GM21381 (cell line): ENCODE data around the gene MAP1B.
"Not testable (repeated sequence)": the region's sequence is repeated elsewhere in the genome, so short reads cannot be mapped to it uniquely, and the experiment has no call there.

Source experiments
- ATAC-seq: cut with Tn5 transposase; IDR thresholded peaks from one replicate; pipeline ENCODE4 v1.9.1; 2021; ENCODE audit warnings: mild to moderate bottlenecking, moderate library complexity; ENCODE audit not compliant: unreplicated experiment

Gene MAP1B

DNA sequence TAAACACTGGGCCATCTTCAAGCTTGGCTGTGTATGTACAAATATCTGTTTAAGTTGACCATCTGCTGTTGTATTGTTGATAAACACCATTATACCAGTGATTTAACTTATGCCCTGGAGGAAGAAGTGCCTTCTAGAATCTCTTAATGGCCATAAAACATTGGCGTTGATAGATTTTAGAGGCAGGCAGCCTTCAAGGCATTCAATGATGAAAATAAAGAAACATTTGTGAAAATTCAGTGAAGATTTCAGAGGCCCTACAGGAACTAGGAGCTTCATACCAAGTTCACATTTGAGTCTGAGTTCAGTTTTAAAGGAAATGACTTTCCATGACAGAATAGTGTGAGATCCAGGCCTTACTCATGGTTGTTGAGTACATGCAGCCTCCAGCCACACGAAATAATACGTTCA is 52.2 kb downstream of the MAP1B start:
- no peak for ATAC-seq

DNA sequence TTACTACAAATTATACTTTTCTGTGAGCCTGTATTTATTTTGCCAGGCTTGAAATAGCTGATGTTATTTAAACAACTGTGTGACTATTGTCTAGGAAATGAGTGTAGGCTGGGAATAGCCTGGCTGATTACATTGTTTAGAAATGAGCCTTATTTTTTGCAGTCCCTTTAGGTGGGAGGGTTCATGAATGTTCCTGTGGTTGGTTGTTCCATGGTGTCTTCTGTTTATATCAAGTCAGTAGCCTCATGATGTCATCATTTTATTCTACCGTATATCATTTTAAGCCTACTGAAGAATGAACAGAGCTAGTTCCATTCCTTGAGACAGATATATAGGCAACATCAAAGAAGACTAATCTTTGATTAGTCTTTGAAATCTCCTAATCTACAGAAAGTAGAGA is 53.1 kb downstream of the MAP1B start:
- ATAC-seq: no peak

DNA sequence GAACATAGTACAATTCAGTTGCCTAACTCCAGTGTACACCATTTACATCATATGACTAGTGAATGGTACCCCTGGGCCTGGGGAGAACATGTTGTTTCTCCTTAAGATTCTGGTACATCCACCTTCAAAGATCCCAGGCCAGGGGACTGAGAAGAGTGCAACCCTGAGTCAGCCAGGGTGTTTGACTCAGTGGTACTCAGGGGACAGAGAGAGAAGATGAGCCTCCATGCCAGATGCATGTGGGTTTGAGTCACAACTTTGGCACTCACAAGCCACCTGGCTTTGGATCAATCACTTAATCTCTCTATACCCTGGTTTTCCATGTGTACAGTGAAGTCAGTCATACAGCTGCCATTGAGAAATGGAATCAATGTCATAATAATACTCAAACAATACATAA is 53.7 kb downstream of the MAP1B start:
- ATAC-seq: no peak

DNA sequence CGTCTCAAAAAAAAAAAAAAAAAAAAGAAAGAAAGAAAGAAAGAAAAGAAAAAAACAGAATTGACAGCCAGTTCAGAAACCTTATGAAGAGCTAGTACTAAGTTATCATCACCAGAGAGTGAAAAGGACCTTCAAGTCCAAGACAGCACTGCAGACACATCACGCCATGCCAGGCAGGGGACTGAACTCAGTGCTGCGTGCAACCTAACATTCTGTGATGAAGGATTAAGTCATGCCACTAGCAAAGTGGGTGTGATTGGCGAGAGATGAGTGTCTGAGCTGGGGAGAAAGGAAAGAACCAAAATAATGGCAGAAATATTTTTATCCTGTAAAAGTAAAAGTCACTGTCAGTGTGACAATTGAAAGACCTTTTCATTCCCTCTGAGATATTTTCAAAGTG is 54.7 kb downstream of the MAP1B start:
- ATAC-seq: no peak

DNA sequence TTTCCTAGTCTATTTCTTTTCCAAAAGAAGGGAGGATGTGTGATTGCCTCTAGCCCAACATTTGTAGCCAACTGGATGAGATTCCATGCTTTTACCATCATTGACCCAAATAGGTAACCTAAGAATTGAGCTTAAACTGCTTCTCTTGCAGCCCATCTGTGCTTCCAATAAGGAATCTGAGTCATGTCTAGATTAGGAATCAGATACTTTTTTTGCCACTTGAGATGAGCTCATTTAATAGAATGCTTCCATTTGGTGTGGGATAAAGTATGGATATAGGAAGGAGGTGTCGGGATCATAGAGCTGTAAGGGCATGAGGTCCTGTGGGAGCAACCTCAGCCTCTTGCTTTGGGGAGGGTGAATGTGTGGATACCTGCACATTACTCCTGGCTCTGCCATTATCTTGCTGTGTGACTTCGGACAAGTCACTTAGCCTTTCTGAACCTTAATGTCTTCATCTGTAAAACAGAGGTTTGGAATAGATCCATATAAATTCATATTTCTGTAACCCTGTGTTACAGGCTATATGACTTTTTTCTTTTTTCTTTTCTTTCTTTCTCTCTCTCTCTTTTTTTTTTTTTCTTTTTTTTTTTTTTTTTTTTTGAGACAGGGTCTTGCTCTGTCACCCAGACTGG is 56.2 kb downstream of the MAP1B start:
- no peak for ATAC-seq

DNA sequence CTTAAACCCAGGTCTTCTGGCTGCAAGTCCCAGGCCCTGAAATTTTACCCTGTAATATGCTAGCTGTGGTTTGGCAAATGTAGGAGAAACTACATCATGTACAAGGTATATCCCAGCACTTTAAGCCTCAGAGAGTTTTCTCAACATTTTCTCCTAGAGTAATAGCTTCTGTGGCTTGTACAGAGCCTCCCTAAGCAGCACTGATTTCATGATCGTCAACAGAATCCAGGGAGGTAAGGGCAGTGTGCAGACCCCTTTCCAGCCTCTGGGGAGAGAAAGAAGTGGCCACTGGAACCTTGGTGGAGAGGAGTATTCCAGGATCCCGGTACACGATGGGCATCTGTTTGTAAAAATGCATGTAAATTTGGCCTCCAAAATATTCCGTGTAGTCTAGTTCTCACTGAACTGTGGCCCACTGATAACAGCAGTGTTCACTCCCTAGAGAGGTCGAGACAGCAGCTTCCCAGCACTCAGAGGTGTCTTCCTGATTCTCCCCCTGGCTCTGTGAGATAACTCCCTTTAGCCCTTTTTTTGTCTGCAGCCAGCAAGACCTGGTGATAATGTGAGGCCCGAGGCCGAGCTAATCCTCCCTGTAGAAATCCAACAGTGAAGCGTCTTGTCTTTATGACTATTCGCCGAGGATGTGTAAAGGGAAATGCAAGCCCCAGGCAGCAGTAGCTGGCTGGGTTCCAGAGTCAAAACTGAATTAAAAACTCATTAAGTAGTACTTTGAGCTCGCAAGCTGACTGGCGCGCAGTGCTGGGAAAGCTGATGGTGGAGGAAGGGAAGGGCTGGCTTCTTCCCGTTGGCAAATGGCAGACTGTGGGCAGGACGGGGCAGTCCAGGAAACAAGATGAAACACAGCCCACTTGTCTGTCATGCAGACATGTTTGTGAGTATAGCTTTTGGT is 59.0 kb downstream of the MAP1B start:
- no peak for ATAC-seq

DNA sequence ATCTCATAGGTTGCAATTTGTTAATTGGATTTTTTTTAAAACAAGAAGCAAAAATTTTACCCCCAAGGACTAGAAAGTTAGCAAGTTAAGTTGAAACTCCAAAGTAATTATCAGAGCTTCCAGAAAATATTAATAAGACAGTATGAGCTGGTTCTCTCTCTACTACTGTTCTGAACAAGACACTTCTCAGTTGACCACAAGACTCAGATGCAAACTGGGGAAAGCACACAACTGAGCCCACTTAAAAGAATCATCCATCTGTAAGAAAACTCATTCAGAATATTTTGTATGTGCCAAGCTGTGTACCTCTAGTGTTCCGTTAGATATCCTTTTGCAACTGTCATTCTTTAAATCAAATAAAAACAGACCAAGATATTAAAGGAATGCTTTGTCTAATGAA is 60.0 kb downstream of the MAP1B start:
- ATAC-seq: no peak

DNA sequence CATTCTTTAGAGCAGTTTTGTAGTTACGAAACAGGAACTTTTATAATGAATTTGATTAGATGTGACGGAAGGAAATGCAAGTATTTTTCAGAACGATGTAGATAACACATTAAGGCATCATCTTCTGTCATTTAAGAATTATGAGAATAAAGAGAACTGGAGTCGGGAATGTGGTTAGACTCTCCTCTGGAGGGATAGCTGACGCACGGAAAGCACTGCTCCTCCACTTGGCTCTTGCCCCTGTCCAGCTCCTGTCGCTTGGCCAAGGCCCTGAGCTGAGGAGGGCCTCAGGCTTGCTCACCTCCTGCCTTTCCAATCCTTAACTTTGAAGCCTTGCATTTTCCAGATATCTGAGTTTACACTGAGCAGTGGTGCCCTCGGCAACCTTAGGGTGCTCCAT is 60.5 kb downstream of the MAP1B start:
- ATAC-seq: no peak

DNA sequence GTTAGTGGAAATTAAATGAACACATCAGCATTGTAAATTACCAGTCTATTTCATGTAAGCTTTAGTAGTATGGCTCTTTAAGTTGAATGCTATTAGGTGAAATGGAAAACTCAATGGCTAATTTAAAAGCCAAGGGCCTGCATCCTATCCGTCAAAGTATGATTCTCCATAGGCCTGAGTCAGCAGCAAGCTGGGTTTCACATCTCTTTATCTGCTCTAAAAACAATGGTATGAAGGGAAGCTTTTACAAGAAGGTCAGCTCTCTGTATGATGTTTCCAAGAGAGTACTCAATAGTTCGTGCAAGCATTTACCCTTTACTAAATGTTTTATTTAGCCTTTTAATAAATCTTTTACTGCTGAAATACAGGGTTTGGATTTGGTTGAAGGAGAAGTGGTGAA is 62.8 kb downstream of the MAP1B start:
- no peak for ATAC-seq

DNA sequence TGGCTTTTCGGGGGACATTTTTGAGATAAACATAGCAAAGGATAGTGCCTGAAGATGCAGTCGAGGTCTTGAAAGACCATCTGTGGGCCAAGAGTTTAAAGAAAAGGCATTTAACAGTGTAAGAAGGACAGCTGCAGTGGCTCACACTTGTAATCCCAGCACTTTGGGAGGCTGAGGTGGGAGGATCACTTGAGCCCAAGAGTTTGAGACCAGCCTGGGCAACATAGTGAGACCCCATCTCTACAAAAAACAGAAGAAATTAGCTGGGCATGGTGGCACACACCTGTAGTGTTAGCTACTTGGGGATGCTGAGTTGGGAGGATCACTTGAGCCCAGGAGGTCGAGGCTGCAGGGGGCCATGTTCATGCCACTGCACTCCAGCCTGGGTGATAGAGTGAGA is 63.9 kb downstream of the MAP1B start:
- ATAC-seq: not testable (repeated sequence)

DNA sequence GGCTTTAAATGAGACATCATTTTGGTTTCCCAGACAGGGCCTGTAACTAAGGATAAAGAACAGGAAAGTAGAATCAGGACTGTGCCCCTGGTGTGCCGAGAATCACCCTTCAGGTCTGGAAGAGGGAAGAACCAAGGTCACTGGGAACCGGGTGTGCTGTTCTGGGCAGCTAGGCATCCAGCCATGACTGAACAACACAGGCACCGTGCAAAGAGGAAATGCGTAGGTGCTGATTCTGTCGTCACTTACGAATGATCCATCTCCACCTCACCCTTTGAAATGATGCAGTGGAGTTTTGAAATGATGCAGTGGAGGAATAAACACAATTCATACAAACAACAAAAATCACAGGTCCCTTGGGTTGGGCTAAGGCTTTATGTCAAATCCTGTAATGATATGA is 64.4 kb downstream of the MAP1B start:
- ATAC-seq: no peak

DNA sequence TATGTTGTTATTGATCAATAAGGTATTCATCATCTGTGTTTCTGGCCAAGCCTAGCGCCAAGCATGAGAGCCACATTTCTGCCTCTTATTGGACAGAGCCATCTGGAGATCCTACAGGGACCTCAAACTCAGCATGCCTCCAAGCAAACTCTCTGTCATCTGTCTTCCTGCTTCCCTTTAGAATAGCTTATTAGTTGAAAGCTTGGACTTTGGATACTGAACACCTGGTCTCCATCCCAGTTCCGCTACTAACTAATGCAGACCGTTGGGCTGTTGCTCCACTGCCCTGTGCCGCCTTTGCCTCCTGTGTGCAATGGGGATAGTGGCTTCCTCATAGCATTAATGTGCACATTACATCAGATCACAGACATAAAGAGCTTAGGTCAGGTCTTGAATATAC is 65.5 kb downstream of the MAP1B start:
- no peak for ATAC-seq

DNA sequence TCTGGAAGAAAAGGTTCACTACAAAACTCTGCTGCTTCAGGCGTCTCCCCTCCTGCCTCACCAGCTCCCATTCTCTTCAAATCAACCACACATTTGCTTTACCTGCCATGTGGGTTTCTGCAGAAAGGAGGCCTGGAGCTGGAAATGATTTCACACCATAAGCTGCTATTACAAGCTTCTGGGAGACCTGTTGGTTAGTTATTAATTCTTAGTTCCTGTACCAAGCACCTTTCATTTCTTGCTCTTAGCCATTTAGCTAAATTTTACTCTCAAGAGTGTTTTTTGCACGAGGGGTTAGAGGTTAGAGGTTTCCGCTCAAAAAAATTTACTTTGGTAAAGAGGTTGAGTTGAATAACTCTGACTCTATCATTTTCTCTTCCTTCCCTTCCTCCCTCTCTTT is 70.3 kb downstream of the MAP1B start:
- ATAC-seq: peak; percentile 83

DNA sequence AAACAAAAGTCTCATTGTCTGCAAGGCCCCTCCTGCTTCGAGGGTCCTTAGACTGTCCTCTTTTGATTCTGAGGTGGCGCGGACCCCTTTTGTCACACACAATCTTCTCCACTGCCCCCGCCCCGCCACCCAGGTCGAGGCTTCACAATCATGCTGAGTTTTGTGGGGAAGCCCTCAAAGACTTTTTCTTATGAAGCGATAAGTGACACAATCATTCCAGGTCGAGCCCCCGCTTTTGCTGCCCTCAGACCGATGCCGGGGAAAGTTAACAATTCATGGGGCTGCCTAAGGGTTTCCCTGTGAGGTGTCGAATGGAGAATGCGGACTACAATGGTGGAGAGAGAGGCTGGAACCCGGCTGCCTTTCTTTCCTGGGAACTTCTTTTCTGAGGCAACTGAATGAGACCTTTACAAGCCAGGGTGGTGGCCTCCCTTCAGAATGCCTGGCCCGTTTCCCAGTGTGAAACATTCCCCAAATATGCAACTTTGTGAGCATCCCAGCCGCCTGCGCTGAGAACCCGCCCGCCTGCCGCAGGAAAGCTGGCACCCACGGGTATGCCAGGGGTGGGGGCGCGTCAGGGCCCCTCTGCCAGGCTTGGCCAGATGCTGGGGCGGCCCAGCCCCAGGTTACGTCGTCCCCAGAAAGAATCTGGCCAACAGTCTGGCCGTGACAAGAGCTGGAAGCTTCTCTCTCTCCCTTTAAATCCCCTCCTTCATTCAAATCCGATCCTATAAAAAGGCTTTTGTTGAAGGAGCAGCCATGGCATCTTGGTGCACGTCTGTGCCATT is 71.9 kb downstream of the MAP1B start:
- ATAC-seq: no peak

DNA sequence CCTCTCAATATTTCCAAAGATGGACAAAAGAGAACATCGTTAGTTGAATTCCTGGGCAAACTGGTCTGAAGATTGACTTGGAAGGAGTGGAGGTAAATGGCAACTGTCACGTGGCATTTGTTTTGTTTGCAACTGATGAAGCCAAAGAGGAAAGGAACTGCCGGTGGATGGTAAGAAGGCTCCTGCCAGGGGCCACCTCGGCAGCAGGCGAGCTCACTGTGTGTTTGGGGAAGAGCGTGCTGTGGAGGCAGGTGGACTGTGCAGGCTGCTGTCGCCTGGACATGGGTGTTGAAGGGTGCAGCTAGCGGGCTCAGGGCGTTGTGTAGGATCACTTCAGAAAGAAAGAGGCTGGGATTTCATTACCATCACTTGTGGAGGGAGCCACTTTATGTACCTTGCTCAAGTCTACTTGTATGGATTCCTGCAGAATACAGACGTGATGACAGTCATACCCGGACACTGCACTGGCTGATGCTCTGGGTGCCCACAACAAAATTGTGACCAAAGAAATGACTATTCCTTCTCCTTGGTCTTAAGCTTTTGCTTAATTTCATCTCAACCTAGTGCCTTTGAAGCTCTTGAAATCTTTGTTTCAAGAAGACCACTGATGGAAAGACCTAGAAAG is 72.7 kb downstream of the MAP1B start:
- ATAC-seq: no peak

DNA sequence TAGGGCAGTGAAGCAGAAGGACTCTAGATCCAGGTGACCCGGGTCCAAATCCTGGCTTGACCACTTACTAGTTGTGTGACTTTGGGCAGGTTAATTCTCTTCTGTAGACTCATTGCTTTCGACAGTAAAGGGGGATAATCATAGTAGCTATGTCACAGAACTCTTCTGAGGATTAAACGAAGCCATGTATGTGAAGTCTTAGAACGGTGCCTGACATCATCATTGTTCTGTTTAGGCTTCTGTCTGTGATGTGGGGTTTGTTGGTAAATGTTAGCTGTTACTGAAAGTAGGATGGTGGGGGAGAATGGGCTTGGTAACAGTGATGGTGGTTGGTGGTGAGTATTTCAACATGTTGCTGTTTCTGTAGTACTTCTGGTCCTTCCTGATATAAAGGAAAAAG is 73.7 kb downstream of the MAP1B start:
- no peak for ATAC-seq

DNA sequence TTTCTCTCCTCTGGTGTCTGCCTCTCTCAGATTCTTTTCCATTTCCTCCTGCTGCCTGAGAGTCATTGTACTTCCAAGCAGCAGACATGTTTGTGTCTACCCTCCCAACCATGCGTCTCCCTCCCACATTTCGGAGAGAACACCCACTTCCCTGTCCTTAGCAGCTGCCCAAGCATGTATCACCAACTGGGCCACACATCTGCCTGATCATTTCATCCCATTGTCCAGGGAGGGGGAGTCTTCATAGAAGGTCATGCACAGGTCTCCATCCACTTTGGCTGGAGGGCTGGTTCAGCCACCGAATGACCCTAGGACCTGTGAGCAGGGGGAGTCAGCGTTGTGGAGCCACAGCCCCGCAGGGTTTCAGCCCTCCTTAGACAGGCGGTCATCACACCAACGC is 75.4 kb downstream of the MAP1B start:
- no peak for ATAC-seq

DNA sequence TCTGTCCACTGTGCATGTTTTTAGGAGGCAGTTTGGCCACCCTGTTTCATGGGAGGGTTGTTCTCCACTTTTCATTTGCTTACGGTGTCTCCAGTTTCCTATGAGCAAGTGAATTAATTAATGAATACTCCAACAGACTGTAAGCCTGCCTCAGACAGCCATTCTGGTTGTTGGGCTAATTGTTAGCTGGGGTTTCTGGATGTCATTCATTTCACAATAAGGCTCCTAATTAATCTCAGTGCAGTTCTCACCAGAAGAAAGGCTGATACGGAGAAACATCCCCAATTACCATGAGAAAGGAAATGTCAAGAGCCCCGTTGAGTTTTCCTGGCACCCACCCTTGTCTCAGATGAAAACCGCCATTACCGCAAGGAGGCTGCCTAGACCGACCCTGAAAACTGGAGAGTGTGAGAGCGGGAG is 75.8 kb downstream of the MAP1B start:
- no peak for ATAC-seq

DNA sequence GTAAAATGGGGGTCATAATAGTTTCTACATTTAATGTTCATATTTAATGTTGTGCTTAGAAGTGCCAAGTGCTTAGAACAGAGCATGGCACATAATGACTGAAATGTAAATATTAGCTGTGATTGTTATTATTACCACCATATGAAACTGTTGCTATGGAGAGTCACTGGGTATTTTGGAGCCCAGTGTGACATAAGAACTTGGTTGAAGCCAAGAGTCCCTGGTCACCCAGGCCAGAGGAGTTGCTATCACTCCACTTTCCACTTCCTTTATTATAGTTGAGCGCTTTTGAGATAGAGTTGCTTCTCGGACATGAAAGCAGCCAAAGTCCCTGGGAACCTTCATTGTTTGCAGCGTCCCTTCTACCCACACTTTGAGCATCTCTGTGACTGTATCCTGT is 77.1 kb downstream of the MAP1B start:
- no peak for ATAC-seq

DNA sequence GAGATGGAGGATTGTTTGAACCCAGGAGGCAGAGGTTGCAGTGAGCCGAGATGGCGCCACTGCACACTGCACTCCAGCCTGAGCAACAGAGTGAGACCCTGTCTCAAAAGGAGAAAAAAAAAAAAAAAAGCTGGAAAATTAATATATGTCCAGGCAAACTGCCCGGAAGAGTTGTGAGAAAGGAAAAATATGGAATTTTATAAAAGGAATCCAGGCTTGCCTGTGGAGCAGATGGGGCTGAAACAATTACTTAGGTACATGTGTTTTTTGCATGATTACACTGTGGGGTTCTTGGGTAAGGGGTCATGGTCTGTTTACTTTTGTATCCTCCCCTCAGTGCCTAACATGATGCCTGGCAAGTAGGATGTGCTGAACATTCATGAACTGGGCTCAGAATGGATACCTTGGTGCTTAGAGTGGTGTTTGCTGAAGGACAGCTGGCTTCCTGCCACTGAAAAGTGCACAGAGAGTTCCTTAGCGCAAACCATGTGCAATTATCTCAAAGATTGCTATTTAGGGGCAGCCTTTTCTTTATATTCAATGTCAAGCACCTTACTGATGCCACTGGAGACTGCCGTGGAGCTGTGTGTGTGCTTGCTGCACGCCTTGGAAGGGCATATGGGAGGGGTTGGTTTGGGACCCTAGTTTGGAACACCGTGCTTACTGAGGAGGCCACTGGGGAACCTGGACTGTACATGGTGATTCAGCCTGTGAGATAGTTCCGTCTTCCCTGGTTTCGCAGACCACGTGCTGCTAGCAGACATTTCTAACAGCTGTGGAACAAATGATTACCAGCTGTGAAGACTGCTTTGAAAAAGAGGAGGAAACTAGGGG is 78.4 kb downstream of the MAP1B start:
- no peak for ATAC-seq
